GM12801 (cell line): ENCODE data around the gene SUMF1.

Experiments
- CTCF ChIP-seq: IDR thresholded peaks from one replicate; pipeline ENCODE4 v1.5.1; 2011; ENCODE audit warnings: control low read depth; ENCODE audit not compliant: insufficient read length; ENCODE audit errors: extremely low read depth

The SUMF1 gene

GRCh38 chr3:4399476-4399875 lies 67.6 kb downstream of the SUMF1 start:
- TF ChIP-seq CTCF: no peak

GRCh38 chr3:4398941-4399245 lies 68.2 kb downstream of the SUMF1 start:
- no peak for TF ChIP-seq CTCF

- TF ChIP-seq CTCF: no peak
These were observed 68.7 kb downstream of the SUMF1 start for GRCh38 chr3:4398120-4398940.

- TF ChIP-seq CTCF: no peak
These were observed 69.6 kb downstream of the SUMF1 start for GRCh38 chr3:4397466-4397865.

GRCh38 chr3:4396542-4396941 lies 70.5 kb downstream of the SUMF1 start:
- no peak for TF ChIP-seq CTCF

GRCh38 chr3:4396006-4396405 lies 71.1 kb downstream of the SUMF1 start:
- no peak for TF ChIP-seq CTCF

GRCh38 chr3:4395448-4395847 lies 71.6 kb downstream of the SUMF1 start:
- TF ChIP-seq CTCF: no peak
